Measurements from ENCODE around the gene WFDC10B.
"Not testable (repeated sequence)": the region's sequence is repeated elsewhere in the genome, so short reads cannot be mapped to it uniquely, and the experiment has no call there.

WFDC10B gene

GRCh38 chr20:45646875-45647274, 57.9 kb downstream of the WFDC10B start:
- no peak for DNase-seq

GRCh38 chr20:45645869-45646268, 59.0 kb downstream of the WFDC10B start:
- not testable (repeated sequence) for DNase-seq

- not testable (repeated sequence) for DNase-seq
Observed at GRCh38 chr20:45641076-45641475, 63.7 kb downstream of the WFDC10B start.

- DNase-seq, result no peak
Observed at GRCh38 chr20:45639687-45640086, 65.1 kb downstream of the WFDC10B start.

GRCh38 chr20:45636513-45636912, 68.3 kb downstream of the WFDC10B start:
- DNase-seq, result no peak

Measured in NCI-H1694 (cell line).